H9 (cell line): ENCODE results near the gene TMIE. TPM values are rescaled to one million over a fixed set of nuclear protein-coding genes. Genes with fewer than 3 reads are reported as not detected.

Experiments
- DNase-seq: peaks from one replicate; pipeline ENCODE4 v3.0.0-alpha.2; 2017
- H2AFZ ChIP-seq: one replicate; pipeline ENCODE4 v1.6.1; 2013; ENCODE audit warnings: mild to moderate bottlenecking, low read length, control low read depth, moderate library complexity
- H2AK5ac ChIP-seq: 2 replicates; pipeline ENCODE4 v1.6.1; 2013; ENCODE audit warnings: low read length, control low read depth, mixed read lengths; ENCODE audit not compliant: insufficient read length
- H2BK120ac ChIP-seq: one replicate; pipeline ENCODE4 v1.6.1; 2013; ENCODE audit warnings: low read depth, mild to moderate bottlenecking, low read length, control low read depth, inconsistent platforms; ENCODE audit not compliant: poor library complexity, severe bottlenecking
- H2BK12ac ChIP-seq: 2 replicates; pipeline ENCODE4 v1.6.1; 2013; ENCODE audit warnings: low read length, control low read depth, mixed read lengths, low read depth; ENCODE audit not compliant: insufficient read length
- H2BK15ac ChIP-seq: 2 replicates; pipeline ENCODE4 v1.6.1; 2013; ENCODE audit warnings: low read depth, low read length, control low read depth
- H2BK20ac ChIP-seq: one replicate; pipeline ENCODE4 v1.6.1; 2013; ENCODE audit warnings: low read depth, mild to moderate bottlenecking, low read length, control low read depth, inconsistent platforms; ENCODE audit not compliant: poor library complexity, severe bottlenecking
- H2BK5ac ChIP-seq: 2 replicates; pipeline ENCODE4 v1.6.1; 2013; ENCODE audit warnings: low read length, control low read depth, mixed read lengths; ENCODE audit not compliant: insufficient read length
- H3K14ac ChIP-seq: 2 replicates; pipeline ENCODE4 v1.6.1; 2013; ENCODE audit warnings: low read length, control low read depth; ENCODE audit not compliant: insufficient read depth
- H3K18ac ChIP-seq: 2 replicates; pipeline ENCODE4 v1.6.1; 2013; ENCODE audit warnings: low read depth, mild to moderate bottlenecking, mixed read lengths, low read length, control low read depth; ENCODE audit not compliant: insufficient read length
- H3K23ac ChIP-seq: 2 replicates; pipeline ENCODE4 v1.6.1; 2013; ENCODE audit warnings: low read length, control low read depth, mixed read lengths, low read depth; ENCODE audit not compliant: insufficient read length
- H3K23me2 ChIP-seq: 2 replicates; pipeline ENCODE4 v1.6.1; 2013; ENCODE audit warnings: low read depth, mild to moderate bottlenecking, mixed read lengths, low read length, control low read depth; ENCODE audit not compliant: insufficient read length, poor library complexity, severe bottlenecking
- H3K27ac ChIP-seq: 2 replicates; pipeline ENCODE4 v1.5.1; 2013; ENCODE audit warnings: low read length, control low read depth, mixed read lengths, low read depth; ENCODE audit not compliant: insufficient read length
- H3K27me3 ChIP-seq: 2 replicates; pipeline ENCODE4 v1.6.1; 2013; ENCODE audit warnings: low read length, control low read depth, inconsistent platforms; ENCODE audit not compliant: insufficient read depth
- H3K4ac ChIP-seq: 2 replicates; pipeline ENCODE4 v1.6.1; 2013; ENCODE audit warnings: low read depth, mild to moderate bottlenecking, control low read depth, inconsistent platforms, low read length, moderate library complexity
- H3K4me1 ChIP-seq: 2 replicates; pipeline ENCODE4 v1.6.1; 2013; ENCODE audit warnings: low read length, control low read depth, inconsistent platforms; ENCODE audit not compliant: insufficient read depth
- H3K4me2 ChIP-seq: 2 replicates; pipeline ENCODE4 v1.6.1; 2013; ENCODE audit warnings: low read length, control low read depth, mixed read lengths; ENCODE audit not compliant: insufficient read length, insufficient read depth
- H3K56ac ChIP-seq: 2 replicates; pipeline ENCODE4 v1.6.1; 2013; ENCODE audit warnings: low read depth, mild to moderate bottlenecking, mixed read lengths, low read length, control low read depth; ENCODE audit not compliant: insufficient read length
- H3K79me1 ChIP-seq: 2 replicates; pipeline ENCODE4 v1.6.1; 2013; ENCODE audit warnings: low read depth, mild to moderate bottlenecking, moderate library complexity, low read length, control low read depth, inconsistent platforms; ENCODE audit not compliant: insufficient read depth, poor library complexity, severe bottlenecking
- H3K79me2 ChIP-seq: 2 replicates; pipeline ENCODE4 v1.6.1; 2013; ENCODE audit warnings: low read length, control low read depth, inconsistent platforms; ENCODE audit not compliant: insufficient read depth
- H3K9ac ChIP-seq: 2 replicates; pipeline ENCODE4 v1.6.1; 2013; ENCODE audit warnings: low read length, control low read depth, mixed read lengths; ENCODE audit not compliant: insufficient read length; ENCODE audit errors: extremely low read depth
- H3K9me3 ChIP-seq: one replicate; pipeline ENCODE4 v1.6.1; 2013; ENCODE audit warnings: low read depth, low read length, inconsistent platforms; ENCODE audit not compliant: control insufficient read depth
- H3T11ph ChIP-seq: one replicate; pipeline ENCODE4 v1.6.1; 2013; ENCODE audit warnings: mild to moderate bottlenecking, low read length, control low read depth, inconsistent platforms
- H4K20me1 ChIP-seq: one replicate; pipeline ENCODE4 v1.6.1; 2013; ENCODE audit not compliant: control insufficient read depth, insufficient read length, insufficient read depth
- H4K5ac ChIP-seq: 2 replicates; pipeline ENCODE4 v1.6.1; 2013; ENCODE audit warnings: low read depth, mild to moderate bottlenecking, mixed read lengths, low read length, control low read depth; ENCODE audit not compliant: insufficient read length
- H4K8ac ChIP-seq: replicated peaks from 2 replicates; pipeline ENCODE4 v1.6.1; 2013; ENCODE audit warnings: low read length, control low read depth, mixed read lengths, low read depth; ENCODE audit not compliant: insufficient read length
- H4K91ac ChIP-seq: 2 replicates; pipeline ENCODE4 v1.6.1; 2013; ENCODE audit warnings: low read depth, mild to moderate bottlenecking, moderate library complexity, mixed read lengths, low read length, control low read depth; ENCODE audit not compliant: insufficient read length
- H3K27ac Mint-ChIP-seq, 3 experiments: 2 replicates in 2 of 3; 3 replicates in 1 of 3; pipeline ENCODE4 v1.8.0; 2020 to 2021; ENCODE audit warnings: mixed read lengths in 3 of 3, mild to moderate bottlenecking in 1 of 3, moderate library complexity in 1 of 3
- H3K27me3 Mint-ChIP-seq: 2 replicates; pipeline ENCODE4 v1.8.0; 2021; ENCODE audit warnings: low read depth, mild to moderate bottlenecking, moderate library complexity, mixed read lengths
- H3K36me3 Mint-ChIP-seq, 3 experiments: 2 replicates in 2 of 3; 3 replicates in 1 of 3; pipeline ENCODE4 v1.8.0; 2020 to 2021; ENCODE audit warnings: low read depth in 3 of 3, mixed read lengths in 3 of 3; ENCODE audit not compliant: insufficient read depth in 1 of 3
- H3K4me1 Mint-ChIP-seq, 2 experiments: 2 replicates each; pipeline ENCODE4 v1.8.0; 2020; ENCODE audit warnings: mixed read lengths in 2 of 2
- H3K4me3 Mint-ChIP-seq, 2 experiments: 2 replicates in 1 of 2; 3 replicates in 1 of 2; pipeline ENCODE4 v1.8.0; 2020 to 2021; ENCODE audit warnings: mild to moderate bottlenecking in 2 of 2, mixed read lengths in 2 of 2, moderate library complexity in 1 of 2
- H3K9me3 Mint-ChIP-seq, 2 experiments: 2 replicates in 1 of 2; 3 replicates in 1 of 2; pipeline ENCODE4 v1.8.0; 2020; ENCODE audit warnings: mild to moderate bottlenecking in 2 of 2, mixed read lengths in 2 of 2, moderate library complexity in 1 of 2
- WGBS: extraction: QIAGEN DNeasy Blood & Tissue Kit; methylation state at CpG from one replicate; pipeline ENCODE4 v1.1.7; 2013; ENCODE audit warnings: missing lambda C conversion rate, low lambda C conversion rate, mixed read lengths; ENCODE audit not compliant: insufficient read length; ENCODE audit errors: extremely low coverage; 5-methylcytosine and 5-hydroxymethylcytosine counted together
- total RNA-seq: library from RNA; stranded (reverse); gene quantifications from 2 replicates; pipeline ENCODE4 v1.2.1, GENCODE V29; 2021
- TF ChIP-seq, protein P1 (sequence below): fragments of 200-600 bp; sonication (generic); conservative IDR thresholded peaks from 3 replicates; pipeline ENCODE4 v1.8.0; 2021; ENCODE audit warnings: antibody characterized with exemption, mild to moderate bottlenecking

Gene TMIE
- total RNA-seq, 1 experiment from 2014 or later: 0.63 TPM

DNA sequence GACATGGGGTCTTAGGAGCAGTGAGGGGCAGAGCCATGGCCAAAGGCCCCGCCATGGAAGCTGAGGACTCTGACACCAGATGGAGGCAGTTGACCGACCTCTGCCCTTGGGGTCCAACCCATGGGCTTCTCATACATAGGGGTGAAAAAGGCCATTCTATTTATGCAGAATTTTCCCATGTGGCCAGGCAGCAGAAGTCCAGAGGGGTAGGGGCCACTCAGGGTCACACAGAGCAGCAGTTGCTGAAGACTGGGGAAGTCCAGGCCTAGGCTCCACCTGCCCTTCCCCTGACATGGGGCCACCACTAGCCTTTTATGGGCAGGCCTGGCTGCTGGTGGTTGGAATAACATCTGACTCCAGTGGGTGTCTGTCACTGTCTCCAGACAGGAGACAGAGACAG, 10.1 kb downstream of the TMIE start:
- Mint-ChIP-seq H3K36me3 (no peaks in the 10 kb centered on the region), H3K27ac (no peak overlapping the region), H3K4me3 (no peak overlapping the region), H3K4me1 (peaks cover 7 to 8% of the 10 kb centered on the region in 2 experiments), H3K27me3 (peaks cover 2% of the 10 kb centered on the region), H3K9me3 (no peaks in the 10 kb centered on the region)
- H4K5ac ChIP-seq: no peak overlapping the region
- no peak overlapping the region for H3K56ac ChIP-seq
- H3K9me3 ChIP-seq: no peaks in the 10 kb centered on the region
- H2BK5ac ChIP-seq: no peak overlapping the region
- no peak overlapping the region for H2BK120ac ChIP-seq
- no CpG with 5 or more reads among the region's 2 CpGs for WGBS
- no peak overlapping the region for H3K14ac ChIP-seq
- H2BK20ac ChIP-seq: no peak overlapping the region
- H3K23me2 ChIP-seq: no peaks in the 10 kb centered on the region
- TF ChIP-seq, protein P1, sequence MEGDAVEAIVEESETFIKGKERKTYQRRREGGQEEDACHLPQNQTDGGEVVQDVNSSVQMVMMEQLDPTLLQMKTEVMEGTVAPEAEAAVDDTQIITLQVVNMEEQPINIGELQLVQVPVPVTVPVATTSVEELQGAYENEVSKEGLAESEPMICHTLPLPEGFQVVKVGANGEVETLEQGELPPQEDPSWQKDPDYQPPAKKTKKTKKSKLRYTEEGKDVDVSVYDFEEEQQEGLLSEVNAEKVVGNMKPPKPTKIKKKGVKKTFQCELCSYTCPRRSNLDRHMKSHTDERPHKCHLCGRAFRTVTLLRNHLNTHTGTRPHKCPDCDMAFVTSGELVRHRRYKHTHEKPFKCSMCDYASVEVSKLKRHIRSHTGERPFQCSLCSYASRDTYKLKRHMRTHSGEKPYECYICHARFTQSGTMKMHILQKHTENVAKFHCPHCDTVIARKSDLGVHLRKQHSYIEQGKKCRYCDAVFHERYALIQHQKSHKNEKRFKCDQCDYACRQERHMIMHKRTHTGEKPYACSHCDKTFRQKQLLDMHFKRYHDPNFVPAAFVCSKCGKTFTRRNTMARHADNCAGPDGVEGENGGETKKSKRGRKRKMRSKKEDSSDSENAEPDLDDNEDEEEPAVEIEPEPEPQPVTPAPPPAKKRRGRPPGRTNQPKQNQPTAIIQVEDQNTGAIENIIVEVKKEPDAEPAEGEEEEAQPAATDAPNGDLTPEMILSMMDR: no peak
- DNase-seq: no peak
- H3K9ac ChIP-seq: no peak overlapping the region
- H3K18ac ChIP-seq: no peak overlapping the region
- H3K27me3 ChIP-seq: no peaks in the 10 kb centered on the region
- no peak overlapping the region for H3T11ph ChIP-seq
- H3K4me2 ChIP-seq: no peak overlapping the region
- no peak overlapping the region for H2BK12ac ChIP-seq
- no peaks in the 10 kb centered on the region for H3K4me1 ChIP-seq
- no peak overlapping the region for H4K91ac ChIP-seq
- no peak overlapping the region for H3K27ac ChIP-seq
- H3K23ac ChIP-seq: no peak overlapping the region
- H2AK5ac ChIP-seq: no peak overlapping the region
- no peaks in the 10 kb centered on the region for H3K79me1 ChIP-seq
- no peak overlapping the region for H3K4ac ChIP-seq
- no peak overlapping the region for H2AFZ ChIP-seq
- no peaks in the 10 kb centered on the region for H4K20me1 ChIP-seq
- no peak overlapping the region for H4K8ac ChIP-seq
- no peak overlapping the region for H2BK15ac ChIP-seq
- H3K79me2 ChIP-seq: no peaks in the 10 kb centered on the region
